HL-60 (cell line): ENCODE measurements around the gene CRMP1.

Source experiments
- DNase-seq, 2 experiments: peaks; one replicate each; pipeline ENCODE4 v3.0.0-alpha.2; 2010 to 2020; ENCODE audit warnings: low read depth in 1 of 2, low spot score in 1 of 2
- H3K27ac ChIP-seq: fragments of 250-450 bp; sonication (Bioruptor Pico); replicated peaks from 2 replicates; pipeline ENCODE4 v1.5.1; 2020; ENCODE audit warnings: mild to moderate bottlenecking, moderate library complexity
- H3K27me3 ChIP-seq: fragments of 250-450 bp; sonication (Bioruptor Pico); 2 replicates; pipeline ENCODE4 v1.5.1; 2021; ENCODE audit warnings: mild to moderate bottlenecking, moderate library complexity; ENCODE audit not compliant: insufficient read depth, poor library complexity, severe bottlenecking
- H3K4me3 ChIP-seq: replicated peaks from 2 replicates; pipeline ENCODE4 v1.5.1; 2011; ENCODE audit warnings: mild to moderate bottlenecking, control low read depth, low read length; ENCODE audit not compliant: insufficient read depth
- GABPA ChIP-seq: IDR thresholded peaks from 2 replicates; pipeline ENCODE4 v1.6.1; 2012; ENCODE audit warnings: low read depth
- POLR2AphosphoS5 ChIP-seq: IDR thresholded peaks from 2 replicates; pipeline ENCODE4 v1.6.1; 2012; ENCODE audit warnings: low read depth
- REST ChIP-seq: IDR thresholded peaks from 2 replicates; pipeline ENCODE4 v1.6.1; 2012; ENCODE audit warnings: low read depth; ENCODE audit not compliant: insufficient replicate concordance
- SPI1 ChIP-seq: IDR thresholded peaks from 2 replicates; pipeline ENCODE4 v1.6.1; 2012; ENCODE audit warnings: low read depth, mild to moderate bottlenecking, borderline replicate concordance
- TF ChIP-seq, protein P1 (sequence below): IDR thresholded peaks from one replicate; pipeline ENCODE4 v1.5.1; 2011; ENCODE audit warnings: low read length, control low read depth, inconsistent platforms; ENCODE audit not compliant: insufficient read depth

Gene CRMP1

GRCh38 chr4:5866841-5867813 lies 25.8 kb downstream of the CRMP1 start:
- Histone ChIP-seq H3K27me3 (no peaks in the 10 kb centered on the region), H3K27ac (no peak overlapping the region), H3K4me3 (no peak overlapping the region)
- TF ChIP-seq GABPA (no peak), REST (no peak), POLR2AphosphoS5 (no peak), SPI1 (no peak)
- TF ChIP-seq, protein P1, sequence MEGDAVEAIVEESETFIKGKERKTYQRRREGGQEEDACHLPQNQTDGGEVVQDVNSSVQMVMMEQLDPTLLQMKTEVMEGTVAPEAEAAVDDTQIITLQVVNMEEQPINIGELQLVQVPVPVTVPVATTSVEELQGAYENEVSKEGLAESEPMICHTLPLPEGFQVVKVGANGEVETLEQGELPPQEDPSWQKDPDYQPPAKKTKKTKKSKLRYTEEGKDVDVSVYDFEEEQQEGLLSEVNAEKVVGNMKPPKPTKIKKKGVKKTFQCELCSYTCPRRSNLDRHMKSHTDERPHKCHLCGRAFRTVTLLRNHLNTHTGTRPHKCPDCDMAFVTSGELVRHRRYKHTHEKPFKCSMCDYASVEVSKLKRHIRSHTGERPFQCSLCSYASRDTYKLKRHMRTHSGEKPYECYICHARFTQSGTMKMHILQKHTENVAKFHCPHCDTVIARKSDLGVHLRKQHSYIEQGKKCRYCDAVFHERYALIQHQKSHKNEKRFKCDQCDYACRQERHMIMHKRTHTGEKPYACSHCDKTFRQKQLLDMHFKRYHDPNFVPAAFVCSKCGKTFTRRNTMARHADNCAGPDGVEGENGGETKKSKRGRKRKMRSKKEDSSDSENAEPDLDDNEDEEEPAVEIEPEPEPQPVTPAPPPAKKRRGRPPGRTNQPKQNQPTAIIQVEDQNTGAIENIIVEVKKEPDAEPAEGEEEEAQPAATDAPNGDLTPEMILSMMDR: no peak
- no peak for DNase-seq

DNA sequence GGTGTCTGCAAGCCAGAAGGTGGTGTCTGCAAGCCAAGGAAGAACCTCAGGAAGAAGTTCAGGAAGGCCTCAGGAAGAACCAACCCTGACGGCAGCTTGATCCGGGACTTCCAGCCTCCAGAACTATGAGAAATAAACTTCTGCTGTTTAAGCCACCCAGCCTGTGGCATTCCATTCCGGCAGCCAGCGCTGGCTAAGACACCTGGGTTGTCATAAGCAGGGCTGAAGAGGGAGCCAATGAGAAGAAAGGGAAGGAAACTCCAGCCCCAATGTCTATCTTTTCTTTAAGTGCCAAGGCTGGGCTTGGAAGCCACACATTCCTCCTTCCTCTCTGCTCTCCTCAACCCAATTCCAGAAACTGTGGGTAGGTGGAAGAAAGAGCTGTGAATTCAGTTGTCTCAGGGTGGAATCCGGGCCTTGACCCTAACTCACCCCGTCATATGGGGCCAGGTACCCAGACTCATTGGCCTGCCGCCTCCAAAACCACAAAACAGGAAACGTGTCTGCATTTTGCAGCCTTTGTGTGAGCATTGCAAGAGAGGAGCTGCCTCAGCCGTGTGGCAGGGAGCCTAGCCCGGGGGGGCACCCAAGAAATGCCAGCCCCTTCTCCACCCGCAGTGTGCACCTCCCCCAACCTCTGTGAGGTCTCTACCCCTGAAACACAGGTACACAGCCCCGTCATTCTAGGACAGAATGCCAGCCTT lies 26.8 kb downstream of the CRMP1 start:
- H3K27ac ChIP-seq: no peak overlapping the region

DNA sequence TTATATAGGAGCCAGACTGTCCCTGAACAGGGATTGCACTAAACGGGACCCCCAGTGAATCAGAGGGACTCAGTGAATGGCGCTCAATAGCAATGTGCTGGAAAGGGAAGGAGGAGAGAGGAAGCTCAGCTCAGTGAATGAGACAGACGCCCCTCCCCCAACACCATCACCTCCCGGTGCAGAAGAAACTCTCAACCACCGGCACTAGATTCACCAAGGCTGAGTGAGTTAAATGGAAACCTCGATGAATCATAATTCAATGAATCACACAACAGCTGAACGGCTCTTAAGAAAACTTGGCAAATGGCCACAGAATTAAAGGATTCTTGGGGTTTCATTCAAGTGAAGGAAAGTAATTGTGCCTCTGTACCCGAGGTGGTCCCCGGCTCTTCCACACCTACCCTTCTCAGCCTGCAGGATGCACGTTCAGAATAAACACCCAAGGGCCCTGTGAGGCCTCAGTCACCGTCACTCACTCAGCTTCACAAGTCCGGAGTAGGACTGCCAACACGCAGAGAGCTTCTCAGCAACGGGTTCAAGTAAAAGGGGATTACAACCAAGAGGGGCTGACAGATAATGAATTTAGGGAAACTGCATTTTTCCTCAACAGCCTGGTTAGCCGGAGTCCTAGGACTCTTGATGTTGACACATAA lies 29.3 kb downstream of the CRMP1 start:
- H3K27ac ChIP-seq: no peak overlapping the region
- H3K27me3 ChIP-seq: no peaks in the 10 kb centered on the region
- DNase-seq: no peak
- TF ChIP-seq, protein P1: no peak
- no peak for TF ChIP-seq REST
- no peak for TF ChIP-seq POLR2AphosphoS5
- no peak for TF ChIP-seq SPI1
- TF ChIP-seq GABPA: no peak
- no peak overlapping the region for H3K4me3 ChIP-seq

More for the DNA sequence above, 26.8 kb downstream of the CRMP1 start:
- Histone ChIP-seq H3K27me3 (no peaks in the 10 kb centered on the region), H3K4me3 (no peak overlapping the region)
- TF ChIP-seq GABPA: no peak
- 0 out of 2 replicates have a peak, but pooled peaks have one; percentile 3 for TF ChIP-seq SPI1
- peak in 1 of 2 experiments; percentile 28 for DNase-seq
